Natural killer cell (primary cell): ENCODE data around the gene MAML3. TPM values are rescaled to one million over a fixed set of nuclear protein-coding genes. Genes with fewer than 3 reads are reported as not detected.

Source experiments
- ATAC-seq, 3 donors: fragments of 150-1000 bp in 2 of 3; fragments of 200-7000 bp in 1 of 3; cut with Tn5 transposase; 1 replicate in 1 of 3; 2 replicates in 2 of 3; pipeline ENCODE4 v1.10.0; 2021; ENCODE audit warnings: mild to moderate bottlenecking in 2 of 3, moderate library complexity in 2 of 3
- DNase-seq, 2 donors: peaks; one replicate each; pipeline versions ENCODE4 v3.0.0 to v3.0.0-alpha.2; 2013 to 2021; ENCODE audit warnings: mixed read lengths in 1 of 2
- H3K27ac ChIP-seq: one replicate; pipeline ENCODE4 v1.5.1; 2013; ENCODE audit warnings: mild to moderate bottlenecking, low read length
- H3K27me3 ChIP-seq: one replicate; pipeline ENCODE4 v1.6.1; 2013; ENCODE audit warnings: low read length; ENCODE audit not compliant: control insufficient read depth, insufficient read depth
- H3K36me3 ChIP-seq: one replicate; pipeline ENCODE4 v1.6.1; 2013; ENCODE audit warnings: low read length; ENCODE audit not compliant: control insufficient read depth, insufficient read depth
- H3K4me1 ChIP-seq: one replicate; pipeline ENCODE4 v1.6.1; 2013; ENCODE audit warnings: low read length; ENCODE audit not compliant: control insufficient read depth, insufficient read depth
- H3K4me3 ChIP-seq: one replicate; pipeline ENCODE4 v1.5.1; 2013; ENCODE audit warnings: low read length
- H3K9me3 ChIP-seq: one replicate; pipeline ENCODE4 v1.6.1; 2013; ENCODE audit warnings: low read length; ENCODE audit not compliant: control insufficient read depth, insufficient read depth
- H3K27ac Mint-ChIP-seq, 2 donors: one replicate each; pipeline ENCODE4 v1.8.0; 2022; ENCODE audit warnings: mild to moderate bottlenecking in 2 of 2, mixed read lengths in 2 of 2, moderate library complexity in 1 of 2
- H3K27me3 Mint-ChIP-seq, 2 donors: one replicate each; pipeline ENCODE4 v1.8.0; 2022; ENCODE audit warnings: low read depth in 2 of 2, mixed read lengths in 2 of 2
- H3K36me3 Mint-ChIP-seq: one replicate; pipeline ENCODE4 v1.8.0; 2022; ENCODE audit warnings: mixed read lengths
- H3K4me1 Mint-ChIP-seq, 2 donors: one replicate each; pipeline ENCODE4 v1.8.0; 2022; ENCODE audit warnings: mixed read lengths in 2 of 2
- H3K4me3 Mint-ChIP-seq: one replicate; pipeline ENCODE4 v1.8.0; 2022; ENCODE audit warnings: mild to moderate bottlenecking, moderate library complexity, mixed read lengths
- H3K9me3 Mint-ChIP-seq, 2 donors: one replicate each; pipeline ENCODE4 v1.8.0; 2022; ENCODE audit warnings: mixed read lengths in 2 of 2
- CTCF ChIP-seq: fragments of 200-600 bp; IDR thresholded peaks from one replicate; pipeline ENCODE4 v1.8.0; 2022; ENCODE audit warnings: antibody characterized with exemption
- WGBS: methylation state at CpG from one replicate; pipeline ENCODE4 v1.1.7; 2013; ENCODE audit warnings: missing lambda C conversion rate; ENCODE audit not compliant: insufficient coverage; 5-methylcytosine and 5-hydroxymethylcytosine counted together
- intact Hi-C: fragments of 100-400 bp; cut with micrococcal nuclease; formaldehyde crosslinking; loops from one replicate; pipeline ENCODE4 v1.14.2; 2022
- total RNA-seq, 4 donors: library from RNA; stranded (reverse); fragments of 120-200 nt in 1 of 4; gene quantifications; one replicate each; pipeline versions ENCODE4 v1.2.3 to v1.2.4, GENCODE V29; 2013 to 2022

MAML3 gene
- total RNA-seq, 3 donors from 2014 or later (not counting 1 experiment from before 2014, with no cell fraction given): 1.7 to 5.6 (median 2.8) TPM

- 100% methylated on average over 1 of the region's 3 CpGs for WGBS
- no peak overlapping the region for H3K27ac ChIP-seq
- no peaks in the 10 kb centered on the region for H3K9me3 Mint-ChIP-seq
- peaks cover 2% of the 10 kb centered on the region for H3K27me3 ChIP-seq
- H3K4me3 Mint-ChIP-seq: no peak overlapping the region
- H3K36me3 Mint-ChIP-seq: no peaks in the 10 kb centered on the region
- DNase-seq: no peak
- no peaks in the 10 kb centered on the region for H3K9me3 ChIP-seq
- intact Hi-C loops: no loop called here
- no peak for TF ChIP-seq CTCF
- H3K27ac Mint-ChIP-seq: no peak overlapping the region
- no peak for ATAC-seq
- H3K36me3 ChIP-seq: no peaks in the 10 kb centered on the region
- no peaks in the 10 kb centered on the region for H3K4me1 ChIP-seq
- H3K4me3 ChIP-seq: no peak overlapping the region
- H3K4me1 Mint-ChIP-seq: no peaks in the 10 kb centered on the region
- H3K27me3 Mint-ChIP-seq: peaks cover 16 to 22% of the 10 kb centered on the region in 2 donors
Measured at GRCh38 chr4:140180577-140180976, 26.6 kb upstream of the MAML3 start.

DNA sequence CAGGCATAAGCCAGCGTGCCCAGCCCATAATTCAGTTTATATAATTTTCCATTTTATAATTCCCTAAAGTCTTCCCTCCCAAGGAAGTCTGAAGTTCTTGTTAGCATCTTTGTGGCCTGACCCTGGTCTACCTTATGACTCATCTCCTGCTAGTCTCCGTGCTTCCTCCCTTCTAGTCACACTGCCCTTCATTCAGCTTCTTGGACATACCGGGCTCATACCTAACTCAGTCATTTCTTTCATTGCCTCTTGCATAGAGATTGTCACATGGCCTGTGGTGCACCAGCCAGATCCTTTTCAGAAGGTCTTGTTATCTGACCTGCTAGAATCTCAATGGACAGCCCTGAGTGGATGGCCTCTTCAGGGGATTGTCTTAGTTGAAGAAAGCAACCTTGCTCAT lies 22.8 kb upstream of the MAML3 start:
- DNase-seq (no peak), ATAC-seq (no peak)
- Histone ChIP-seq H3K4me3 (no peak overlapping the region), H3K27ac (no peak overlapping the region), H3K36me3 (no peaks in the 10 kb centered on the region), H3K27me3 (peaks cover 2% of the 10 kb centered on the region), H3K4me1 (no peaks in the 10 kb centered on the region), H3K9me3 (no peaks in the 10 kb centered on the region)
- no peaks in the 10 kb centered on the region for H3K36me3 Mint-ChIP-seq
- intact Hi-C loops: no loop called here
- 79% methylated on average over 3 of the region's 3 CpGs for WGBS
- H3K27ac Mint-ChIP-seq: no peak overlapping the region
- H3K4me1 Mint-ChIP-seq: no peaks in the 10 kb centered on the region
- H3K27me3 Mint-ChIP-seq: peaks cover 12 to 13% of the 10 kb centered on the region in 2 donors
- no peaks in the 10 kb centered on the region for H3K9me3 Mint-ChIP-seq
- H3K4me3 Mint-ChIP-seq: no peak overlapping the region
- TF ChIP-seq CTCF: no peak

GRCh38 chr4:140174543-140174942 lies 20.6 kb upstream of the MAML3 start:
- Histone ChIP-seq H3K4me1 (no peaks in the 10 kb centered on the region), H3K27me3 (peaks cover 2% of the 10 kb centered on the region), H3K36me3 (no peaks in the 10 kb centered on the region), H3K27ac (no peak overlapping the region), H3K9me3 (no peaks in the 10 kb centered on the region), H3K4me3 (no peak overlapping the region)
- no peak overlapping the region for H3K4me3 Mint-ChIP-seq
- 91% methylated on average over 2 of the region's 2 CpGs for WGBS
- no peak for ATAC-seq
- no peaks in the 10 kb centered on the region for H3K4me1 Mint-ChIP-seq
- TF ChIP-seq CTCF: no peak
- no peak overlapping the region for H3K27ac Mint-ChIP-seq
- intact Hi-C loops: no loop called here
- no peaks in the 10 kb centered on the region for H3K9me3 Mint-ChIP-seq
- H3K36me3 Mint-ChIP-seq: no peaks in the 10 kb centered on the region
- DNase-seq: no peak
- peaks cover 12 to 13% of the 10 kb centered on the region in 2 donors for H3K27me3 Mint-ChIP-seq

- Histone ChIP-seq H3K27me3 (no peaks in the 10 kb centered on the region), H3K9me3 (no peaks in the 10 kb centered on the region), H3K27ac (no peak overlapping the region), H3K4me1 (no peaks in the 10 kb centered on the region), H3K36me3 (no peaks in the 10 kb centered on the region), H3K4me3 (no peak overlapping the region)
- peak in 1 of 3 donors; percentile 50 for ATAC-seq
- Mint-ChIP-seq H3K27me3 (peaks cover 6 to 16% of the 10 kb centered on the region in 2 donors), H3K4me3 (no peak overlapping the region), H3K27ac (no peak overlapping the region), H3K4me1 (no peaks in the 10 kb centered on the region), H3K9me3 (no peaks in the 10 kb centered on the region), H3K36me3 (no peaks in the 10 kb centered on the region)
- TF ChIP-seq CTCF: no peak
- intact Hi-C loops: no loop called here
- WGBS: 92% methylated on average over 1 of the region's 1 CpG
- no peak for DNase-seq
Measured at GRCh38 chr4:140172960-140173359, 19.0 kb upstream of the MAML3 start.
